Trophoblast cell (in vitro differentiated cells and primary cell): ENCODE data around the gene WFDC10B.
"Not testable (repeated sequence)": the region's sequence is repeated elsewhere in the genome, so short reads cannot be mapped to it uniquely, and the experiment has no call there.

Source experiments
- DNase-seq, 2 donors: peaks; one replicate each; pipeline ENCODE4 v3.0.0-alpha.2; 2016
- H2AFZ ChIP-seq: 2 replicates; pipeline ENCODE4 v1.6.1; 2013; ENCODE audit warnings: low read length, moderate library complexity, mild to moderate bottlenecking; ENCODE audit not compliant: insufficient read depth, poor library complexity
- H2AK5ac ChIP-seq: 2 replicates; pipeline ENCODE4 v1.6.1; 2013; ENCODE audit warnings: mild to moderate bottlenecking, low read length
- H2BK120ac ChIP-seq: 2 replicates; pipeline ENCODE4 v1.6.1; 2013; ENCODE audit warnings: low read length, mild to moderate bottlenecking, moderate library complexity; ENCODE audit not compliant: insufficient read depth, poor library complexity
- H2BK12ac ChIP-seq: 2 replicates; pipeline ENCODE4 v1.6.1; 2013; ENCODE audit warnings: mild to moderate bottlenecking, low read length, moderate library complexity
- H2BK5ac ChIP-seq: 2 replicates; pipeline ENCODE4 v1.6.1; 2013; ENCODE audit warnings: low read length, low read depth, moderate library complexity, mild to moderate bottlenecking; ENCODE audit not compliant: poor library complexity
- H3K14ac ChIP-seq: 2 replicates; pipeline ENCODE4 v1.6.1; 2013; ENCODE audit warnings: mild to moderate bottlenecking, low read length
- H3K18ac ChIP-seq: 2 replicates; pipeline ENCODE4 v1.6.1; 2013; ENCODE audit warnings: mild to moderate bottlenecking, low read length
- H3K23ac ChIP-seq: 2 replicates; pipeline ENCODE4 v1.6.1; 2013; ENCODE audit warnings: low read length
- H3K27ac ChIP-seq: 2 replicates; pipeline ENCODE4 v1.5.1; 2013; ENCODE audit warnings: low read depth, mild to moderate bottlenecking, inconsistent platforms, low read length, moderate library complexity
- H3K27me3 ChIP-seq: 2 replicates; pipeline ENCODE4 v1.6.1; 2013; ENCODE audit warnings: inconsistent platforms, mild to moderate bottlenecking, low read length, moderate library complexity; ENCODE audit not compliant: insufficient read depth
- H3K36me3 ChIP-seq, 2 experiments: 1 replicate in 1 of 2; 2 replicates in 1 of 2; pipeline ENCODE4 v1.6.1; 2013; ENCODE audit warnings: low read length in 2 of 2, mild to moderate bottlenecking in 2 of 2, moderate library complexity in 1 of 2; ENCODE audit not compliant: insufficient read depth in 2 of 2, control insufficient read depth in 1 of 2
- H3K4ac ChIP-seq: 2 replicates; pipeline ENCODE4 v1.6.1; 2013; ENCODE audit warnings: low read depth, mild to moderate bottlenecking, low read length, moderate library complexity
- H3K4me1 ChIP-seq, 2 experiments: 1 replicate in 1 of 2; 2 replicates in 1 of 2; pipeline ENCODE4 v1.6.1; 2013; ENCODE audit warnings: low read length in 2 of 2, mild to moderate bottlenecking in 2 of 2, moderate library complexity in 1 of 2; ENCODE audit not compliant: insufficient read depth in 2 of 2, control insufficient read depth in 1 of 2
- H3K4me2 ChIP-seq: 2 replicates; pipeline ENCODE4 v1.6.1; 2013; ENCODE audit warnings: inconsistent platforms, mild to moderate bottlenecking, low read length, moderate library complexity
- H3K4me3 ChIP-seq: 2 replicates; pipeline ENCODE4 v1.5.1; 2013; ENCODE audit warnings: mild to moderate bottlenecking, low read depth, low read length, inconsistent platforms
- H3K79me1 ChIP-seq: one replicate; pipeline ENCODE4 v1.6.1; 2013; ENCODE audit warnings: low read length
- H3K79me2 ChIP-seq: 2 replicates; pipeline ENCODE4 v1.6.1; 2013; ENCODE audit warnings: low read length, mild to moderate bottlenecking; ENCODE audit not compliant: control insufficient read depth, insufficient read depth, poor library complexity
- H3K9ac ChIP-seq: 2 replicates; pipeline ENCODE4 v1.6.1; 2013; ENCODE audit warnings: mild to moderate bottlenecking, low read length
- H3K9me3 ChIP-seq: 2 replicates; pipeline ENCODE4 v1.6.1; 2013; ENCODE audit warnings: low read depth, mild to moderate bottlenecking, control low read depth, inconsistent platforms, low read length; ENCODE audit not compliant: insufficient read depth
- H4K12ac ChIP-seq: 2 replicates; pipeline ENCODE4 v1.6.1; 2013; ENCODE audit warnings: low read depth, mild to moderate bottlenecking, low read length, moderate library complexity
- H4K8ac ChIP-seq: 2 replicates; pipeline ENCODE4 v1.6.1; 2013; ENCODE audit warnings: low read depth, mild to moderate bottlenecking, low read length, moderate library complexity
- H4K91ac ChIP-seq: one replicate; pipeline ENCODE4 v1.6.1; 2013; ENCODE audit warnings: low read depth, mild to moderate bottlenecking, low read length, moderate library complexity
- WGBS: extraction: QIAGEN DNeasy Blood & Tissue Kit; methylation state at CpG from one replicate; pipeline ENCODE4 v1.1.7; 2013; ENCODE audit warnings: missing lambda C conversion rate; ENCODE audit not compliant: insufficient read length, insufficient coverage; ENCODE audit errors: extremely low coverage; 5-methylcytosine and 5-hydroxymethylcytosine counted together

WFDC10B gene

GRCh38 chr20:45651726-45652125, 53.1 kb downstream of the WFDC10B start:
- H3K23ac ChIP-seq, H3K4ac ChIP-seq, H3K27me3 ChIP-seq, H3K79me2 ChIP-seq, H3K9me3 ChIP-seq, H2AFZ ChIP-seq, H3K4me2 ChIP-seq, H2BK5ac ChIP-seq, H2BK120ac ChIP-seq, H4K91ac ChIP-seq, H3K4me1 ChIP-seq, H3K14ac ChIP-seq, H3K79me1 ChIP-seq, H2BK12ac ChIP-seq, H3K4me3 ChIP-seq, H3K9ac ChIP-seq, H2AK5ac ChIP-seq, H4K12ac ChIP-seq, DNase-seq, H4K8ac ChIP-seq, H3K18ac ChIP-seq, H3K36me3 ChIP-seq, H3K27ac ChIP-seq: not testable (repeated sequence)
- no CpG with 5 or more reads among the region's 7 CpGs for WGBS

GRCh38 chr20:45649312-45649863, 55.4 kb downstream of the WFDC10B start:
- Histone ChIP-seq H4K91ac (no peak overlapping the region), H2BK12ac (no peak overlapping the region), H2BK5ac (no peak overlapping the region), H2AK5ac (no peak overlapping the region), H4K12ac (no peak overlapping the region), H3K79me1 (no peaks in the 10 kb centered on the region), H2BK120ac (no peak overlapping the region), H3K27me3 (no peaks in the 10 kb centered on the region), H4K8ac (no peak overlapping the region), H3K9ac (no peak overlapping the region), H3K4me1 (no peaks in the 10 kb centered on the region), H3K18ac (no peak overlapping the region), H3K9me3 (peaks cover 7% of the 10 kb centered on the region), H3K4me3 (no peak overlapping the region), H3K23ac (no peak overlapping the region), H3K27ac (no peak overlapping the region), H3K36me3 (no peaks in the 10 kb centered on the region), H3K79me2 (no peaks in the 10 kb centered on the region), H3K14ac (no peak overlapping the region), H3K4me2 (no peak overlapping the region), H2AFZ (no peak overlapping the region), H3K4ac (no peak overlapping the region)
- no CpG with 5 or more reads among the region's 6 CpGs for WGBS
- no peak for DNase-seq

- Histone ChIP-seq H3K23ac (no peak overlapping the region), H3K79me2 (no peaks in the 10 kb centered on the region), H3K18ac (no peak overlapping the region), H2BK12ac (no peak overlapping the region), H3K4me3 (no peak overlapping the region), H3K4ac (no peak overlapping the region), H3K36me3 (no peaks in the 10 kb centered on the region), H3K79me1 (no peaks in the 10 kb centered on the region), H3K4me2 (no peak overlapping the region), H3K4me1 (no peaks in the 10 kb centered on the region), H3K27ac (no peak overlapping the region), H3K9me3 (peaks cover 7% of the 10 kb centered on the region), H2AFZ (no peak overlapping the region), H4K8ac (no peak overlapping the region), H3K27me3 (no peaks in the 10 kb centered on the region), H2AK5ac (no peak overlapping the region), H4K12ac (no peak overlapping the region), H2BK5ac (no peak overlapping the region), H3K9ac (no peak overlapping the region), H4K91ac (no peak overlapping the region), H3K14ac (no peak overlapping the region), H2BK120ac (no peak overlapping the region)
- no peak for DNase-seq
- no CpG with 5 or more reads among the region's 1 CpG for WGBS
These were observed 57.3 kb downstream of the WFDC10B start for GRCh38 chr20:45647441-45648050.

GRCh38 chr20:45646875-45647274, 57.9 kb downstream of the WFDC10B start:
- H3K18ac ChIP-seq: no peak overlapping the region
- no peak overlapping the region for H3K9ac ChIP-seq
- H4K12ac ChIP-seq: no peak overlapping the region
- no peak overlapping the region for H2BK120ac ChIP-seq
- H2BK12ac ChIP-seq: no peak overlapping the region
- H2AK5ac ChIP-seq: no peak overlapping the region
- H3K14ac ChIP-seq: no peak overlapping the region
- no peaks in the 10 kb centered on the region for H3K36me3 ChIP-seq
- DNase-seq: no peak
- no peaks in the 10 kb centered on the region for H3K79me1 ChIP-seq
- H3K4ac ChIP-seq: no peak overlapping the region
- no peak overlapping the region for H4K91ac ChIP-seq
- H3K9me3 ChIP-seq: peaks cover 7% of the 10 kb centered on the region
- no peak overlapping the region for H3K4me3 ChIP-seq
- no peaks in the 10 kb centered on the region for H3K4me1 ChIP-seq
- no peak overlapping the region for H2BK5ac ChIP-seq
- WGBS: no CpG with 5 or more reads among the region's 3 CpGs
- no peak overlapping the region for H3K4me2 ChIP-seq
- H3K23ac ChIP-seq: no peak overlapping the region
- no peak overlapping the region for H3K27ac ChIP-seq
- no peak overlapping the region for H4K8ac ChIP-seq
- H3K27me3 ChIP-seq: no peaks in the 10 kb centered on the region
- H3K79me2 ChIP-seq: no peaks in the 10 kb centered on the region
- no peak overlapping the region for H2AFZ ChIP-seq
